ENCODE measurements around the gene S100A14.

S100A14 gene

GRCh38 chr1:153626477-153626903, 10.4 kb upstream of the S100A14 start:
- H3K36me3 ChIP-seq (ENCODE audit: control insufficient read depth, insufficient read depth, low read length), result no peaks in the 10 kb centered on the region
- peak overlapping the region; percentile 94 for H3K27ac ChIP-seq (ENCODE audit: low read depth, low read length)
- peaks cover 20% of the 10 kb centered on the region for H3K4me1 ChIP-seq (ENCODE audit: control insufficient read depth, insufficient read depth, low read length)
- peak overlapping the region; percentile 78 for H3K4me3 ChIP-seq (ENCODE audit: low read length)
- no peaks in the 10 kb centered on the region for H3K27me3 ChIP-seq (ENCODE audit: control insufficient read depth, insufficient read depth, low read length)
- H3K9ac ChIP-seq (ENCODE audit: low read length), result no peak overlapping the region

GRCh38 chr1:153624965-153625611, 9.0 kb upstream of the S100A14 start:
- no peaks in the 10 kb centered on the region for H3K36me3 ChIP-seq (ENCODE audit: control insufficient read depth, insufficient read depth, low read length)
- H3K27me3 ChIP-seq (ENCODE audit: control insufficient read depth, insufficient read depth, low read length), result no peaks in the 10 kb centered on the region
- peaks cover 20% of the 10 kb centered on the region for H3K4me1 ChIP-seq (ENCODE audit: control insufficient read depth, insufficient read depth, low read length)
- H3K9ac ChIP-seq (ENCODE audit: low read length), result no peak overlapping the region
- H3K4me3 ChIP-seq (ENCODE audit: low read length), result peak overlapping the region; percentile 19
- H3K27ac ChIP-seq (ENCODE audit: low read depth, low read length), result peak overlapping the region; percentile 94

DNA sequence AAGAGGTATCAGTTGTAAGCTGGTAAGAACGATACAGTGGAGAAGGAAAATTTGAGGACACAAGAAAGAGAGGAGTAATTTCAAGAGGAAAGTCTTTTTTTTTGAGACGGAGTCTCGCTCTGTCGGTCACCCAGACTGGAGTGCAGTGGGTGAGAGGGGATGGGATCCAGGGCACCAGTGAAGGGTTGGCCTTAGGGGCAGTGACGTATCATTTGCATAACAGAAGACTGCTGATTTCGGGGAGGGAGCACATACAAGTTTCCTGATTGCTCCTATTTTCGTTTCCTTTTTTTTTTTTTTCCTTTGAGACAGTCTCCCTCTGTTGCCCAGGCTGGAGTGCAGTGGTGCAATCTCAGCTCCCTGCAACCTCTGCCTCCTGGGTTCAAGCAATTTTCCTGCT, 7.0 kb upstream of the S100A14 start:
- peaks cover 4% of the 10 kb centered on the region for H3K36me3 ChIP-seq (ENCODE audit: control insufficient read depth, insufficient read depth, low read length)
- H3K27ac ChIP-seq (ENCODE audit: low read depth, low read length), result no peak overlapping the region

DNA sequence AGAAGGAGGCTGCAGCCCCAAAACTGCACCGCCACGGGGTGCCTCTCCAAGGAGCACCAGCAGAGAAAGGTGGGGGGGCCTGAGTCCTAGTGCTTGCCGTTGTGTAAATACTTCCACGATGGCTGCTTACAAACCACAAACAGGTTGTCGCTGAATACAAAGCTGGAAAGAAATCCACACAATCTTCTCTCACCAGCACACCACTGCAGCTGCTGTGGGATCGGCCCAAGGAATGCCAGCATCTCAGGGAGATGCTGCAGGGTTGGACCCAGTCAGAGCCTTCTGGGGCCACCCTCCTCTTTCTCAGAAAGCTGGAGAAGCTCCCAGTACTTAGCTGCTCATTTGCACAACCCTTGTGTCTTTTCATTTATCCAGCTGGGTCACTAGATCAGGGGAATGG, 3.0 kb upstream of the S100A14 start:
- Histone ChIP-seq H3K27ac (ENCODE audit: low read depth, low read length) (no peak overlapping the region), H3K4me3 (ENCODE audit: low read length) (no peak overlapping the region), H3K4me1 (ENCODE audit: control insufficient read depth, insufficient read depth, low read length) (peaks cover 1% of the 10 kb centered on the region), H3K9ac (ENCODE audit: low read length) (no peak overlapping the region), H3K36me3 (ENCODE audit: control insufficient read depth, insufficient read depth, low read length) (peaks cover 4% of the 10 kb centered on the region), H3K27me3 (ENCODE audit: control insufficient read depth, insufficient read depth, low read length) (no peaks in the 10 kb centered on the region)

More for the DNA sequence above, 7.0 kb upstream of the S100A14 start:
- Histone ChIP-seq H3K27me3 (ENCODE audit: control insufficient read depth, insufficient read depth, low read length) (no peaks in the 10 kb centered on the region), H3K4me1 (ENCODE audit: control insufficient read depth, insufficient read depth, low read length) (peaks cover 20% of the 10 kb centered on the region), H3K9ac (ENCODE audit: low read length) (no peak overlapping the region), H3K4me3 (ENCODE audit: low read length) (no peak overlapping the region)

- Histone ChIP-seq H3K27ac (ENCODE audit: low read depth, low read length) (no peak overlapping the region), H3K4me1 (ENCODE audit: control insufficient read depth, insufficient read depth, low read length) (peaks cover 2% of the 10 kb centered on the region), H3K9ac (ENCODE audit: low read length) (no peak overlapping the region)
Observed at GRCh38 chr1:153617663-153618062, 1.5 kb upstream of the S100A14 start.

GRCh38 chr1:153616917-153617311, 789 bp upstream of the S100A14 start:
- Histone ChIP-seq H3K27ac (ENCODE audit: low read depth, low read length) (no peak overlapping the region), H3K4me1 (ENCODE audit: control insufficient read depth, insufficient read depth, low read length) (peaks cover 2% of the 10 kb centered on the region), H3K4me3 (ENCODE audit: low read length) (no peak overlapping the region), H3K9ac (ENCODE audit: low read length) (no peak overlapping the region), H3K27me3 (ENCODE audit: control insufficient read depth, insufficient read depth, low read length) (no peaks in the 10 kb centered on the region), H3K36me3 (ENCODE audit: control insufficient read depth, insufficient read depth, low read length) (peaks cover 4% of the 10 kb centered on the region)

More at GRCh38 chr1:153617663-153618062, 1.5 kb upstream of the S100A14 start:
- H3K36me3 ChIP-seq (ENCODE audit: control insufficient read depth, insufficient read depth, low read length), result peaks cover 4% of the 10 kb centered on the region
- no peaks in the 10 kb centered on the region for H3K27me3 ChIP-seq (ENCODE audit: control insufficient read depth, insufficient read depth, low read length)
- H3K4me3 ChIP-seq (ENCODE audit: low read length), result no peak overlapping the region

DNA sequence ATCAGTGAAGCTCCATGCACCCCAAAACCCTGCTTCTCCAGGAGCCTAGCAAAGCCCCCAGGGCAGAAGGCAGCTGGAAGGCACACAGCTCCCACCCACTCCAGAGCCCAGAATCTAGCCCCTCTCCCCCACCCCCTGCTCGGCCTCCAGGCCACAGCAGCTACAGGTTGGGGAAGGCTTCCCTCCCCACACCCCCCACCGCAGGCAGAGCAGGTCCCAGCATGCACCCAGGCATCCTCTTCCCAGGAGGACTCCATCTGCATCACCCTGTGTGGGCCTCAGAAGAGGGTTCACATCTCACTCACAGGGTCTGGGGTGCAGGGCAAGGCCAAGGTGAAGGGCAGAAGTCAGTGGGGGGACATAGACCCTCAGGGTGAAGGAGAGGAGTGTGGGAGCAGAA, 719 bp downstream of the S100A14 start:
- Histone ChIP-seq H3K4me3 (ENCODE audit: low read length) (peak overlapping the region; percentile 51), H3K4me1 (ENCODE audit: control insufficient read depth, insufficient read depth, low read length) (peaks cover 9% of the 10 kb centered on the region), H3K36me3 (ENCODE audit: control insufficient read depth, insufficient read depth, low read length) (peaks cover 4% of the 10 kb centered on the region), H3K27ac (ENCODE audit: low read depth, low read length) (no peak overlapping the region), H3K27me3 (ENCODE audit: control insufficient read depth, insufficient read depth, low read length) (no peaks in the 10 kb centered on the region), H3K9ac (ENCODE audit: low read length) (no peak overlapping the region)

- Histone ChIP-seq H3K4me3 (ENCODE audit: low read length) (no peak overlapping the region), H3K27me3 (ENCODE audit: control insufficient read depth, insufficient read depth, low read length) (no peaks in the 10 kb centered on the region), H3K4me1 (ENCODE audit: control insufficient read depth, insufficient read depth, low read length) (peaks cover 13% of the 10 kb centered on the region), H3K9ac (ENCODE audit: low read length) (no peak overlapping the region), H3K36me3 (ENCODE audit: control insufficient read depth, insufficient read depth, low read length) (peaks cover 4% of the 10 kb centered on the region), H3K27ac (ENCODE audit: low read depth, low read length) (no peak overlapping the region)
Observed at GRCh38 chr1:153614906-153615305, 1.2 kb downstream of the S100A14 start.

DNA sequence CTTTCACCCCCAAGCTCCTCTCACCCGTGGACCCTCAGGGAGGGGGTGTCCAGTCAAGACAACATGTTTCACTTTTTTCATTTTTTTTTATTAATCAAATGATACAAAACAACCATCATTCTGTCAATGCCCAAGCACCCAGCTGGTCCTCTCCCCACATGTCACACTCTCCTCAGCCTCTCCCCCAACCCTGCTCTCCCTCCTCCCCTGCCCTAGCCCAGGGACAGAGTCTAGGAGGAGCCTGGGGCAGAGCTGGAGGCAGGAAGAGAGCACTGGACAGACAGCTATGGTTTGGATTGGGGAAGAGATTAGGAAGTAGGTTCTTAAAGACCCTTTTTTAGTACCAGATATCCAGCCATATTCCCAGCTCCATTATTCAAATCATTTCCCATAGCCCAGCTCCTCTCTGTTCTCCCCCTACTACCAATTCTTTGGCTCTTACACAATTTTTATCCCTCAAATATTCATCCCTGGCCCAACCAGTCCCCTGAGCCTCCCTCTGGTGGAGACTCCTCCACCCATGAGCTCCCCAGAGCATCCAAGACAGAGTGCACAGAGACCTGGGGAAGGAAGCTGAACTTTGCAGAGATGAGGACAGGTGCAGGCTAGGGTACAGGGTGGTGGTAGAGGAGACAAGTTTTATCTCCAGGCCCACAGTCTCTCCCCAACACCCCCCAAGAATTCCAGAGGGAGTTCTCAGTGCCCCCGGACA, 1.8 kb downstream of the S100A14 start:
- Histone ChIP-seq H3K27ac (ENCODE audit: low read depth, low read length) (no peak overlapping the region), H3K9ac (ENCODE audit: low read length) (no peak overlapping the region), H3K4me1 (ENCODE audit: control insufficient read depth, insufficient read depth, low read length) (peaks cover 14% of the 10 kb centered on the region), H3K27me3 (ENCODE audit: control insufficient read depth, insufficient read depth, low read length) (no peaks in the 10 kb centered on the region), H3K4me3 (ENCODE audit: low read length) (no peak overlapping the region), H3K36me3 (ENCODE audit: control insufficient read depth, insufficient read depth, low read length) (no peaks in the 10 kb centered on the region)

GRCh38 chr1:153613406-153613805, 2.7 kb downstream of the S100A14 start:
- H3K27ac ChIP-seq (ENCODE audit: low read depth, low read length), result peak overlapping the region; percentile 82
- H3K27me3 ChIP-seq (ENCODE audit: control insufficient read depth, insufficient read depth, low read length), result no peaks in the 10 kb centered on the region
- no peak overlapping the region for H3K9ac ChIP-seq (ENCODE audit: low read length)
- no peaks in the 10 kb centered on the region for H3K36me3 ChIP-seq (ENCODE audit: control insufficient read depth, insufficient read depth, low read length)
- peak overlapping the region; percentile 87 for H3K4me3 ChIP-seq (ENCODE audit: low read length)
- peaks cover 18% of the 10 kb centered on the region for H3K4me1 ChIP-seq (ENCODE audit: control insufficient read depth, insufficient read depth, low read length)

DNA sequence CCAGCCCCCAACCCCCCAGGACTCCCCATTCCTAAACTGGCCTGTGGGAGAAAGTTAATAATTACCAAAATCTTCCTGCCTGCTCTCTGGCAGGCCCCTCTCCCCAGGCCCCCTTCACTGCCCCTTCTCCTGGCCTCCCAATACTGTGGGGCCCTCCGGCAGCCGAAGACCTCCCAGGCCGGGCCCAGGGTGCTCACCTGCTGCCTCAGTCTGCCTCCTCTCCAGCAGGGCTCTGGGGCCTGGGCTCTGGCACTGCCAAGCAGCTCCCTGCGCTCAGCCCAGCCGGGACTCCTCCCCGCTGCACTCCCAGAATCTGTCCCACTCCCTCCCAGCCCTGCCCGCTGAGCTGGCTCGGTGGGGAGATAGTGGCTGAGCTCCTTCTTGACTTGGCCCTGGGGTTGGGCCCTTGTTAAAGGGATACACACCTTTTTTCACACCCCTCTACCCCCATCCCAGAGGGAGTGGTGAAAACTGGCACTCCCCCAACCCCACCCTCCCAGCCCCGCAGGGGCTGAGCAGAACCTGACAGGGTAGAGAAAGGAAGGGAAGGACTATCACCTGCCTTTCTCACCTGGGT, 3.3 kb downstream of the S100A14 start, which contains the start of gene S100A16:
TSS of gene S100A16 (minus strand) at position 383 of the 577 bp plus-strand sequence. CDS start 4,986 bp downstream, outside the sequence.
- Histone ChIP-seq H3K4me1 (ENCODE audit: control insufficient read depth, insufficient read depth, low read length) (peaks cover 18% of the 10 kb centered on the region), H3K9ac (ENCODE audit: low read length) (peak within 1 kb of the TSS; percentile 64), H3K36me3 (ENCODE audit: control insufficient read depth, insufficient read depth, low read length) (no peaks in the 10 kb centered on the region), H3K27me3 (ENCODE audit: control insufficient read depth, insufficient read depth, low read length) (no peaks in the 10 kb centered on the region), H3K27ac (ENCODE audit: low read depth, low read length) (peak within 1 kb of the TSS; percentile 82), H3K4me3 (ENCODE audit: low read length) (peak within 1 kb of the TSS; percentile 87)

GRCh38 chr1:153612111-153612754, 3.9 kb downstream of the S100A14 start:
- Histone ChIP-seq H3K36me3 (ENCODE audit: control insufficient read depth, insufficient read depth, low read length) (no peaks in the 10 kb centered on the region), H3K9ac (ENCODE audit: low read length) (peak overlapping the region; percentile 64), H3K27me3 (ENCODE audit: control insufficient read depth, insufficient read depth, low read length) (no peaks in the 10 kb centered on the region), H3K4me3 (ENCODE audit: low read length) (peak overlapping the region; percentile 87), H3K27ac (ENCODE audit: low read depth, low read length) (peak overlapping the region; percentile 82), H3K4me1 (ENCODE audit: control insufficient read depth, insufficient read depth, low read length) (peaks cover 18% of the 10 kb centered on the region)

All from rectal smooth muscle tissue (tissue), 1 donor.